ENCODE data around the gene TFDP3. TPM values are rescaled to one million over a fixed set of nuclear protein-coding genes. Genes with fewer than 3 reads are reported as not detected.

TFDP3 gene
- total RNA-seq, 1 donor: not detected

DNA sequence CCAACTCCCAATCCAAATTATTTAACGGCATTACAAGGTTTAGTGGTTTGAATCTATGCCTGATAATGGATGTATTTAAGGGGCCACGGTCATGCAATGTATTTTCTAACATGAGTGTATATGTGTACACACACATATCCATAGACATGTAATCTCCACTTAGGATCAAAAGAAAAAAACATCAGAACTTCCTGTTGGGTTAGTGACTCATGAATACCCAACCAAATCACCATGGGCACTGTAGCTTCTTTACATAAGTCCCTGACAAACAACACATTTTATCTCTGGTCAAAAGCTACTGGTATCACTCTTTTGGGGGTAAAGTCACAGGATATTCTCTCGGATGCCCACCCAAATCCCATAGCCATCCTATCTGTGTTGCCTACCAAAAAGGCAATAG lies 36.5 kb upstream of the TFDP3 start:
- H3K9me3 ChIP-seq (ENCODE audit: low read depth, low read length): no peaks in the 10 kb centered on the region
- H4K20me1 ChIP-seq (ENCODE audit: insufficient read depth, low read length): no peaks in the 10 kb centered on the region
- H3K36me3 ChIP-seq (ENCODE audit: insufficient read depth, low read length): no peaks in the 10 kb centered on the region
- no peak overlapping the region for H3K27ac ChIP-seq (ENCODE audit: low read depth, low read length)
- H3K4me1 ChIP-seq (ENCODE audit: insufficient read depth, low read length): no peaks in the 10 kb centered on the region
- H3K4me2 ChIP-seq (ENCODE audit: insufficient read depth, low read length): no peak overlapping the region
- TF ChIP-seq, protein P1, sequence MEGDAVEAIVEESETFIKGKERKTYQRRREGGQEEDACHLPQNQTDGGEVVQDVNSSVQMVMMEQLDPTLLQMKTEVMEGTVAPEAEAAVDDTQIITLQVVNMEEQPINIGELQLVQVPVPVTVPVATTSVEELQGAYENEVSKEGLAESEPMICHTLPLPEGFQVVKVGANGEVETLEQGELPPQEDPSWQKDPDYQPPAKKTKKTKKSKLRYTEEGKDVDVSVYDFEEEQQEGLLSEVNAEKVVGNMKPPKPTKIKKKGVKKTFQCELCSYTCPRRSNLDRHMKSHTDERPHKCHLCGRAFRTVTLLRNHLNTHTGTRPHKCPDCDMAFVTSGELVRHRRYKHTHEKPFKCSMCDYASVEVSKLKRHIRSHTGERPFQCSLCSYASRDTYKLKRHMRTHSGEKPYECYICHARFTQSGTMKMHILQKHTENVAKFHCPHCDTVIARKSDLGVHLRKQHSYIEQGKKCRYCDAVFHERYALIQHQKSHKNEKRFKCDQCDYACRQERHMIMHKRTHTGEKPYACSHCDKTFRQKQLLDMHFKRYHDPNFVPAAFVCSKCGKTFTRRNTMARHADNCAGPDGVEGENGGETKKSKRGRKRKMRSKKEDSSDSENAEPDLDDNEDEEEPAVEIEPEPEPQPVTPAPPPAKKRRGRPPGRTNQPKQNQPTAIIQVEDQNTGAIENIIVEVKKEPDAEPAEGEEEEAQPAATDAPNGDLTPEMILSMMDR (IDR thresholded peaks at IDR 0.05; ENCODE audit: extremely low read depth, low read depth, low read length): no peak
- H3K79me2 ChIP-seq (ENCODE audit: insufficient read depth, low read length): no peaks in the 10 kb centered on the region
- H3K27me3 ChIP-seq (ENCODE audit: insufficient read depth, low read length): no peaks in the 10 kb centered on the region
- no peak for DNase-seq (ENCODE audit: insufficient read length, low spot score, missing footprints)
- H2AFZ ChIP-seq (ENCODE audit: low read length): no peak overlapping the region
- no peak overlapping the region for H3K4me3 ChIP-seq (ENCODE audit: insufficient read depth, low read length)

DNA sequence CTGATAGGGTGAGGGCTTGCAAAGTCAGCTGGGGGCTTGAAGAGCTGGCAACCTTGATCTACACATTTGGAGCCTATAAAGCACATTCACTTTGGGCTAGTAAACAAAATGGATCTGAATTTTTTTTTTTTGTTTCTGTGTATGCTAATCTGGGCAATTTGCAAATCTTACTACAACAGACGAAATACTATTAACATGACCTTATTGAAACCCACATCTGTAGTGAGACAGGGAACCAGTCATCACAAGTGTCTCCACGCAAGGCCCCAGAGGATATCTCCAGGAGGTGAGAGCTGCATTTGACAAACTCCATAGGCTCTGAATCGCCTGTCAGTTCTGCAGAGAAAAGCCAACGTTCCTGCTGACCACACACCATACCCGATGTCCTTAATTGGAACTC lies 33.0 kb upstream of the TFDP3 start:
- Histone ChIP-seq H2AFZ (ENCODE audit: low read length) (no peak overlapping the region), H3K36me3 (ENCODE audit: insufficient read depth, low read length) (no peaks in the 10 kb centered on the region), H3K27me3 (ENCODE audit: insufficient read depth, low read length) (no peaks in the 10 kb centered on the region), H3K4me1 (ENCODE audit: insufficient read depth, low read length) (no peaks in the 10 kb centered on the region), H3K9me3 (ENCODE audit: low read depth, low read length) (peaks cover 9% of the 10 kb centered on the region), H3K27ac (ENCODE audit: low read depth, low read length) (no peak overlapping the region), H3K79me2 (ENCODE audit: insufficient read depth, low read length) (no peaks in the 10 kb centered on the region), H4K20me1 (ENCODE audit: insufficient read depth, low read length) (no peaks in the 10 kb centered on the region), H3K4me3 (ENCODE audit: insufficient read depth, low read length) (no peak overlapping the region), H3K4me2 (ENCODE audit: insufficient read depth, low read length) (no peak overlapping the region)
- peak; percentile 31 for DNase-seq (ENCODE audit: insufficient read length, low spot score, missing footprints)
- TF ChIP-seq, protein P1 (IDR thresholded peaks at IDR 0.05; ENCODE audit: extremely low read depth, low read depth, low read length): no peak

DNA sequence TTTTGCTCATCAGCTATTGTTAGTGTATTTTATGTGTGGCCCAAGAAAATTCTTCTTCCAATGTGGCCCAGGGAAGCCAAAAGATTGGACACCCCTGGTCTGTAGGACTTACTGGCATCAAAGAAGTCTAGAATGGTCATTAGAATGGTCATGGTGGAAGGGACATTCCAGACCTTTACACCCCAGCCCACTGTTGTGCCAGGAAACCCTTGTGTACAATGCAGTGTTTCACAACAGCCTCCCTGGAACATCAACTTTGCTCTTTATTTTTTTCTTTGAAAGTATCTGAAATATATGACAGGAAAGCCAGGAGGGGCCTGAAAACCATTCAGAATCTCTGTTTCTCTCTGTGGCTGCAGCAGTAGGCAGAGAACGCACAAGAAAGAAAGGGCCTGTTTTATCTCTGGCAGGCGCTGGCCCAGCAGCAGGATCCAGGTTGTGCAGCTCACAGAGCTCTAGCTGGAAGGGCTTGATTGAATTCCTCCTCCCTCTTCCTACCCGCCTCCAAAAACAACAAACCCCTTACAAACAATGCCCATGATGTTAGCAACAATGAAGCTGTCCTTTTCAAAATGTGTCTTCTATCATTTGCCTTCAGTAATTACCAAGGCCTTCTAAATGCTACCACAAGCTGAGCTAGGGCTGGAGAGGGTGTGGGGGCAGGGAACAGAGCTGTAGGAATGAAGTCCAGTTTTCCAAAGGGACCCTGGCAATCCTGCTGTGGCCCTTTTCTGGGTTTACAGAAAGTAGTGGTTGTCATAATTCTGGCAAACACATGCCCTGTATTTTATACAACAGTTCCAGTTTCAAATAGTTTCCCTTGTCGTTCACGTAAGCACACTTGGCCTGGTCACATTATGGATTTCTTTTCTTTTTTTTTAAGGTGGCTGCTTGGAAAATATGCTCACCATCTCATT lies 32.3 kb upstream of the TFDP3 start:
- Histone ChIP-seq H3K4me1 (ENCODE audit: insufficient read depth, low read length) (no peaks in the 10 kb centered on the region), H3K4me2 (ENCODE audit: insufficient read depth, low read length) (no peak overlapping the region), H2AFZ (ENCODE audit: low read length) (no peak overlapping the region), H3K4me3 (ENCODE audit: insufficient read depth, low read length) (no peak overlapping the region), H3K27ac (ENCODE audit: low read depth, low read length) (no peak overlapping the region), H4K20me1 (ENCODE audit: insufficient read depth, low read length) (no peaks in the 10 kb centered on the region), H3K79me2 (ENCODE audit: insufficient read depth, low read length) (no peaks in the 10 kb centered on the region), H3K9me3 (ENCODE audit: low read depth, low read length) (peaks cover 11% of the 10 kb centered on the region), H3K27me3 (ENCODE audit: insufficient read depth, low read length) (no peaks in the 10 kb centered on the region), H3K36me3 (ENCODE audit: insufficient read depth, low read length) (no peaks in the 10 kb centered on the region)
- no peak for DNase-seq (ENCODE audit: insufficient read length, low spot score, missing footprints)
- TF ChIP-seq, protein P1 (IDR thresholded peaks at IDR 0.05; ENCODE audit: extremely low read depth, low read depth, low read length): no peak

DNA sequence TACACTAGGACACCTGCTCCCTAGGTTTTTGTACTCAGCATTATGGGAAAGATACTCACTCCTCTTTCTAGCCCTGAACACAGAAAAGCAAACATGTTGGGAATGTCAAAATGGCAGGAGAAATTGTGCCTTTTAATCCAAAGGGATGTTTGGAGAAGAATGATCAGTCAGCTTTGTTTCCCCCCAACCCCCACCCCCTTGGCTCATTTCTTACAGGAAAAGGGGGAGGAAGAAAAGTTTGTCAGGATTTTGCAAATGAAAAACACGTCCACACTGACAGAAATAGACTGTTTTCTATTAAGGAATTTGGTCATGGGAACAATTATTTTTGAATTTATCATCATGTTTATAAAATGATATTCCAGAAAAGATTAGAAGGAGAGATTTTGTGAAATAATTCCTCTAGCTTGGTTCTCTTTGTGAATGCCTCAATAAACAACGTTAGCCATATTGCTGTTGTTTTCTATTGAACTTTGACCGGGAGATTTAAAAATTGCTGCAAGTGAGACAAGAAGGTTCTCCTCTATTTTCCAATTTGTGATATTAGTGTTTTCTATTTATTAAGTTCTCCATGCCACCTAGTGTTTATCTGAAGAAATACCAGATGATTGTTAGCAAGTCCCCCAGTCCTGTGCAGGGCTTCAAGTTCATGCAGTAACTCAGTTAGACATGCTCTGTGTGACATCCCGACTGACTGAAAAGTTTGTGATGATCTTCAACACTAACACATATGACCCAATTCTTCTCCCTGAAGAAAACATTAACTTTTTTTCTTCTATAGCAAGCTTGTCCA lies 31.3 kb upstream of the TFDP3 start:
- Histone ChIP-seq H4K20me1 (ENCODE audit: insufficient read depth, low read length) (no peaks in the 10 kb centered on the region), H3K79me2 (ENCODE audit: insufficient read depth, low read length) (no peaks in the 10 kb centered on the region), H3K4me1 (ENCODE audit: insufficient read depth, low read length) (no peaks in the 10 kb centered on the region), H3K9me3 (ENCODE audit: low read depth, low read length) (peaks cover 11% of the 10 kb centered on the region), H3K27ac (ENCODE audit: low read depth, low read length) (no peak overlapping the region), H3K36me3 (ENCODE audit: insufficient read depth, low read length) (no peaks in the 10 kb centered on the region), H3K4me2 (ENCODE audit: insufficient read depth, low read length) (no peak overlapping the region), H2AFZ (ENCODE audit: low read length) (no peak overlapping the region), H3K4me3 (ENCODE audit: insufficient read depth, low read length) (no peak overlapping the region), H3K27me3 (ENCODE audit: insufficient read depth, low read length) (no peaks in the 10 kb centered on the region)
- TF ChIP-seq, protein P1 (IDR thresholded peaks at IDR 0.05; ENCODE audit: extremely low read depth, low read depth, low read length): no peak
- no peak for DNase-seq (ENCODE audit: insufficient read length, low spot score, missing footprints)
